Activated T-helper 1 cell treated with Interleukin-2 at 50 U/mL for 16 hours (primary cell): Measurements from ENCODE around the gene ZDHHC14.
"Not testable (repeated sequence)": the region's sequence is repeated elsewhere in the genome, so short reads cannot be mapped to it uniquely, and the experiment has no call there.

ENCODE experiments used
- DNase-seq: peaks from one replicate; pipeline ENCODE4 v3.0.0-alpha.2; 2020; ENCODE audit warnings: low read depth

Gene ZDHHC14

DNA sequence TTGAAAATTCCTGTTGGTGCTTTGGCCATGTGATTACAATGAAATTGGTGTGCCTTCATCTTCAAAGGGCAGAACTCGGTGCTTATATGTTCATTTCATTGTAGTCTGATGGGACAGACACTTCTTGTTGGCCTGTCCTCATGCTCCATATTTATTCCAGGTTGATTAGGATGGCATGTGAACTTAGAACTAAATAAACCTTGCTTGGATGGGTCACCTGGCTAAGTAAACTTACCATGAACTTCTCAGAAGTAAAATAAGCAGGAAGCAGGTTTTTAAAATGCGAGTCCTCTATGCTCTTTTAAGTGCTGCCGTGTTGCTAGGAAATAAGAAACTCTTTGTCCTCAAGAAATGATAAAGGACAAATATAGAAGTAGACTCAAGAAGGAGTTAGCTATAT lies 26.7 kb downstream of the ZDHHC14 start:
- no peak for DNase-seq

DNA sequence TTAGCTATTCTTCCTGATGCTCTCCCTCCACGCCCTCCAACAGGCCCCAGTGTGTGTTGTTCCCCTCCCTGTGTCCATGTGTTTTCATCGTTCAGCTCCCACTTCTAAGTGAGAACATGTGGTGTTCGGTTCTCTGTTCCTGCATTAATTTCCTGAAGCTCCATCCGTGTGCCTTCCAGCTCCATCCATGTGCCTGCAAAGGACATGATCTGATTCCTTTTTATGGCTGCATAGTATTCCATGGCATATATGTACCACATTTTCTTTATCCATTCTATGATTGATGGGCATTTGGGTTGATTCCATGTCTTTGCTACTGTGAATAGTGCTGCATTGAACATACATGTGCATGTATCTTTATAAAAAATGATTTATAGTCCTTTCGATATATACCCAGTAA lies 27.4 kb downstream of the ZDHHC14 start:
- DNase-seq, result not testable (repeated sequence)

DNA sequence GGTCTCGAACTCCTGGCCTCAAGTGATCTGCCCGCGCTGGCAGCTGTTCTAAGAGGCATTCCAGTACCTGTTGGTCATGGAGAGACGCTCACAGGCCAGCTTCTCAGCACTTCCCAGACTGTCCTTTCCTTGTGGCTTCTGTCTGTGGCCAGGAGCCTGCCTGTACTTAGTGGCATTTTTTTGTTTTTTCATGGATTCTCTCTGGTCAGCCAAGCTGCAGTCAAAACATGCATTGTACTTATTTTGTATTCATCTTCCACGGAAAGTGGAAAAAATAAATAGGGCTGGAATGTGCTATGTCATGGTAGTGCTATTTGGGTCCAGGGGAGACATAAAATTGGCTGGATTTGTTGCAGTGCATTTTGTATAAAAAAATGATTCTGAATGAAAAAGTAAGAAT lies 29.1 kb downstream of the ZDHHC14 start:
- no peak for DNase-seq

DNA sequence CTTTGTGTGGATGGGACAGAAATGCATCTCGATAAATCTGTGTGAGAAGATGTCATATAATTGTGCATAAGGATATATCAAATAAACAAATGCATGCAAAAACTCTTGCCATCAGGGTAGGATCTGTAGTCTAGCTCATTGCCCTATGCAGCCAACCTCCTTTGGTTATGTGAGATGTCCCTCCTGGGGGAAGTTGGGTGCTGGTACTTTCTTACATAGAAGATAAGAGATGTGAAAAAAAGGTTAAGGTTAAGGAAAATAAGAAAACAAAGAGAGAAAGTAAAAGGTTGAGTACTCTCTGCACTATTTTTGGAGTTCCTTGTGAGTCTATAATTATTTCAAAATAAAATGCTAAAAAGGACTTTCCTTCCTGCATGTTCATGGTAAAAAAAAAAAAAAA lies 30.4 kb downstream of the ZDHHC14 start:
- DNase-seq, result no peak

DNA sequence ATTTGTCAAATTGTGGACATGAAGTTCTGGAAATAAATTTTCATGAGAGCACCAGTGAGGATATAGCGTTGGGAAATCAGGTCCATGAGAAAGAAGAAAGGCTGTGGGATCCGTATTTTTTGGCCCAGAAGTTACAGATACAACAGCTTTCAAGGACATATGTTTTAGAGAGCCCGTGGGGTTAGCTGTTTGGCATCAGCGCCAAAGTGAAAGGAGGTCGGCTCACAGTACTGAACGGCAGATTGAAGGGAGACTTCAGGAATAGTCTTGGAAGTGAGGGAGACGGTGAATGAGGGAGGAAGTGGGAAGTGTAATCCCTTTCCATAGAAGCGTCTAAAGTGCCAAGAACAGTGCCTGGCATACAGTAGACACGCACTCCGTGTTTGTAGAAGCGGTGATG lies 31.8 kb downstream of the ZDHHC14 start:
- DNase-seq, result no peak

DNA sequence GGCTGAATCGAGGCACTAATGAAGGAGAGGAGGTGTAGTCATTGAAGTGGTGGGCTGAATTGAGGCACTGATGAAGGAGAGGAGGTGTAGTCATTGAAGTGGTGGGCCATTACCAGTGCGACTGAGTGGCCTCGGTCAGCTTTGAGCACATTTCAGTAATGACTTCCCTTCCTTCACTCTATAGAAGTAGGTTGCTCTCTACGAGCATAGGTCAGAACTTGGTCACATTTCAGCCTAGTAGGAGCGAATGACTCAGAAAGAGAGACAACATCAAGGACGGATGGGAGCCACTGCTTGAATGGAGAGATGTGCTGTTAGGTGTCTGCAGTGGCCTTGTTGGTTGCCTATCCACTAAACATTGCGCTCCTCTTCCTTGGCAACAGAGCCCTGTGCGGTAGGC lies 39.5 kb downstream of the ZDHHC14 start:
- DNase-seq, result no peak

DNA sequence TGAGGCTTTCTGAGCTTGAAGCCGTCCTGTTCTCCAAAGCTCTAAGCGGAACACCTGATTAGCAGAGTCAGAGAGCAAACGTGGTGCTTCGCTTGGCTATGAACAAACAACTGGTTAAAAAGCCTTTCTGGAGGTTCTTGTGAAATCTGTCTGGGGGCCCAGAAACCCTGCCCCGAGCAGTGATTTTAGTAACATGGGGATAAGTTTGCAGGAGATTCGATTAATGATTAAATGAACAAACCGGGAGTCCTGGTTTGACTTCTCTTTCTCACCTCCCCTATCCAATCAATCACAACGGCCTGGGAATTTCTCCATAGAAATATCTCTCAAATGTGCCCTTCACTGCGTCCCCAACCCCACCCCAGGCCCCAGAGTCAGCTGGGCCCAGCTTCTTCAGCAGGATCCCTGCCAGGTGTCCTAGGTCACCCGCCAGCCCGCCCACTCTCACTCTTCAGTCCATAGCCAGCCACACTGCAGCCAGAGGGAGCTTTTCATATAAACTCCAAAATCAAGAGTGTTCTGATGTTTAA lies 43.6 kb downstream of the ZDHHC14 start:
- DNase-seq, result no peak

DNA sequence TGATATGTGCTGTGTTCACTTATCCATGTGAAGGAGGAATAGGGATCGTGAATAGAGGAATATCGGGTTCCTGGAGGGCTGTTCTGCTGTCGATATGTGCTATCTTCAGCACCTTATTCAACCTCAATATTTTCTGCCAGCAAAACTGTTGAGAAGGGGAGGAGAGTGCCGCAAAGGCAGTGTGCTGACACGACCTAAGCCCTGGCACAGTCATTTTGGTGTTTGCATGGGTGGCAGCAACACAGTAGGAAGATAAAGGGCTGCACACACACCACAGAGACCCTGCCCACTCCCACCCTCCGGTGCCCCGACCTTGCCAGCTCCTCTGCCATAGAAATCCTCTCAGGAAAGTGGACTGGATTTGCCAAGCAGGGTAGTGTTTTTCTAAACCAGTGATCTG lies 47.0 kb downstream of the ZDHHC14 start:
- DNase-seq, result no peak

DNA sequence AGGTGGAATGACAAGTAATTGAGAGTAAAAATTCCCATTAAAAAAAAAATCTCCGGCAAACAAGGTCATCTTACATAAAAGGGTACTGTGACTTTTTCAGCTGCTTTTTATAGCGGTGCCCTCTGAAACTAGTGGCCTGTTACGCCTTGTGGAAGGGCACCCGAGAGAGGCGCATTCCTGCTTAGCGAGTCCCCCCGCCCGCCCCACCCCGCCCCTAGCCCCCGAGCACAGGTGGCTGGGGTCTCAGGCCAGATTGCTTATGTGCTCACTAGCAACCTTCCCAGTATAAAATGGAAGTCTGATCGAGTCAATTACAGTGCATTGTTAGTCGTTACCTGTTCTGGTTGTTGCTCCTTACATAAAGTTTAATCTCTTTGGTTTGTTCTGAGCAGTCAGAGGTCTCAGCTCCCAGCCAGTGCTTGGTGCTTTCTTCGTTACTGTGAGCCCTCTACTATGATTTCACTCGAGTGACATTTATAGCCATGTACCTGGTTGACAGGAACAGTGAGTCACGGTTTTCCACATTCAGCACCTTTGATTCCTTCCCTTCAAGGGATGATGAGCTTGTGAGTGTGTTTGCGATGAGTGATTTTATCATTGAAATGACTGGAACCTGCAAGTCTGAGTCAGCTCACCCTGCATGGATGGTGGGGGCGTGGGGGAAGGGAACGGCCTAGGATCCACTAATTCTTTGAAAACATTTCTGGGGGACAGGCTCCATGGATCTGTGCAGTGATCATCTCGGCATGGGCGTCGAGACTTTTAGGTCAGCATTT lies 47.6 kb downstream of the ZDHHC14 start:
- DNase-seq, result no peak

DNA sequence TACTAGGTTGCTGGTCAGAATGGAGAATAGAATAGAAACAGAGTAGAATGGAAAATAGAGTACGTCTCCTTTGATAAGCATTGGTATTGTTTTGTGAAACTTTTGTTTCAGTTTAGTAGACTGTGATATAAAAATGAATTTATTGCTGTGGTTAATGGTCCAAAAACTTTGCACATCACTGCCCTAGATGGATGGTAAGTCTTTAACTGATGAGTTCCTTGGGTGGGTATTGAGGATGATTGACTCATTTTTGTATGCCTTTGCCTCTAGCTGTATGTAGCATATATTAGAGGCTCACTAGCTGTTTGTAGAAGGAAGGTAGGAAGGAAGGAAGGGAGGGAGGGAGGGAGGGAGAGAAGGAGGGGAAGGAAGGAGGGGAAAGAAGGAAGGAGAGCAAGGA lies 48.3 kb downstream of the ZDHHC14 start:
- no peak for DNase-seq

DNA sequence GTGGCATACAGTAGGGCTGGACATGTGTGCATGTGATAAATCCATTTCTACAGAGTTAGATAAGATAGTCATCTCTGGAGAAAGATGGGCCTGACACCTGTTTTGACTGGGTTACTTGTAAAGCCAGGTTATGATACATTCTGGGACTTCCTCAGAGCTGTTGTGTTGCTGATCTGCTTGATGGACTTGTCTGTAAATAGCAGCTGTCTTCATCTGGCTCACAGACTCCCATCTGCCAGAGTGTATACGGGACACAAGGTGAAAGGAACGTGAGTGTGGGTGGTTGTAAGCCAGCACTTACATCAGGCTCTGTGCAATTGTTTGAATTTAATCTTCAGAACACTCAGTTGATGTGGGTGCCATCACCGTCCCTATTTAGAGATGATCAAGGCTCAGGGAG lies 49.8 kb downstream of the ZDHHC14 start:
- DNase-seq, result no peak

DNA sequence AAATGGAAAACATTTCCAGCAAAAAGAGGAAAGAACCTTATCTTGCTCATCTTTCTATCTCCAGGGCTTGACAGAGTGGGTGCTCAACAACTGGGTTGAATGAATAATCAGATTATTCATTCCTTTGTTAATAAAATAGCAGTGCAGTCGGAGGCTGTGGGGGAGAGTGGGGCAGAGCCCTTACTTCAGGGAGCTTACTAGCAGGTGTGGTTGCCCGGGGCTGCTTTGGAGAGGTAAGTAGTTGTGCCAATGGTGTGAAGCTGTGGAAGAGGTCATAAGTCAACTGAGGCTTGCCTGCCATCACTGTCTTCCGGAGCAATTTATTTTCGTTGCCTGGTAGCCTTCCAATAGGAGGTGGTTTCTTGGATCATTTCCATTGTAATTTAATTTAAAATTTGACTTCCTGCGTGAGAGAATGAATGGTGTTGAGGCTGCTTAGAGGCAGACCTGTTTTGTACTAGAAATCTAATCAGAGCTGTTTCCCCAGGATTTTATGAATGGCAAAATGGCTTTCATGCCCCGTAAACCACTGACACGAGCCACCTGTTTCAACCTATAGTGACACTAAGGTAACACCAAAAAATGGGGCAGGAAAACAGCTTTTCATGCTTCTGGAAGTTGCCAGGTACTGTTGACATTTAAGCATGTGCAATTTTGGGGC lies 51.4 kb downstream of the ZDHHC14 start:
- no peak for DNase-seq

DNA sequence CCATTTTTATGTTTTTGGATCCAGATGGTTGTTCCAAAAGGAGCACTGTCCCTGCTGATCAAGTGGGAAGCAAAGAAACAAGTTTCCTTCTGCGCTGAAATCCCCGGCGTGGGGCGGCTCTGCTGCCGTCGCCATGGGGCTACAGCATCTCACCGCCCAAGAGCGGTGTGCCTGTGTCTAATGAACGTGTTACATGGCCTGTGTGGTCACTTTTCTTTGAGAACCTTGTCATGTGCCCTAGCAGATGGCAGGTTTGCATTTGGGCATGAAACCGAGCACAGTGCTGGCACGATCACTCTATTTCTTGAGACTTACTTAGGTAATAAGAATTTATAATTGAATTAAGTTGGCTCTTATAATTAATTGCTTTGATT lies 51.9 kb downstream of the ZDHHC14 start:
- no peak for DNase-seq

DNA sequence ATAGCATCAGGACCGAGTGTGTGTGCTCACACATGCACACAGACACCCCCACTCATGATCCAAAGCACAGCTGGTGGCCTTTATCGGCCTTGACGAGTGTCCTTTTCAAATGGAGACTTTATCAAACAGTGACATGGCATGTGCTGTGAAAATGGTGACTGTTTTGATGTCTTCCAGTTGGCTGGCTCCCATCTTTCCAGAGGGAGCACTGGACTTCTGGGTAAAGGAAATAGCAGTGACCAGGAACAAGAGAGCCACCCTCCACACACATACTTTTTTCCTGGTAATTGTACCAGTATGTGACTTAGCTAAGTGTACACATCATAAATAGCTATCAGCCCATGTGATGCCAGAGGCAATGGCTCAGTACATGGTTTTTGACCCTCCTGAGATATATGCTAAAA lies 52.7 kb downstream of the ZDHHC14 start:
- no peak for DNase-seq

DNA sequence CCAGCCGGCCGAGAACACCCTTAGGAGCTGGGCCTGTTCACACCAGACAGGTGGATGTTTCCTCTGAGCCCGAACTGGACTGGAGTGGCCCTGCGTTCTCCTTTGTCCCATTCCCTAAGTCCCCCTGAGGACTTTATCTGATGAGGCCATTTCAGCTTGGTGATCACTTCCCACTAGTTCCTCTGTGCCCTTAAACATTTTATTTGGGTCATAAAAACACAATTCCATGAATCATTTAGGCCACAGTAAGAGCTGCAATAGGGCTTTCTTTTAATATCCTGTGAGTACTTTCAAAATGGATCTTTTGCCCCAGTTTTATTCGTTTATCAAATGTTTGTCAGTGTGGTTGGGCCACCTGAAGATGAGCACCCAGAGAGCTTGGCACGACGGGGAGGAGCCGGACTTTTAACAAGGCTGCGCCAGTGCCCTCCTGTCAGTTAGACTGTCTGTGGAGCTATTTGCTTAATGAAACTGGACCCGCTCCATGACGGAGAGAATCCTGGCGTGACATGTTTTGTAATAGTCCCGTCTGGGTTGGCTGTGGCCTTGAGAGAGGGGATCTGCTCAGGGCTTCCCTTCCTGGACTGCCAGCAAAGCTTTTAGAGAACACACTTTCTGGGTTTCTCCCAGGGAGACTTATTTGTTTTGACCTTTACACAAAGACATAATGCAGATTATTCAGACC lies 53.5 kb downstream of the ZDHHC14 start:
- no peak for DNase-seq

DNA sequence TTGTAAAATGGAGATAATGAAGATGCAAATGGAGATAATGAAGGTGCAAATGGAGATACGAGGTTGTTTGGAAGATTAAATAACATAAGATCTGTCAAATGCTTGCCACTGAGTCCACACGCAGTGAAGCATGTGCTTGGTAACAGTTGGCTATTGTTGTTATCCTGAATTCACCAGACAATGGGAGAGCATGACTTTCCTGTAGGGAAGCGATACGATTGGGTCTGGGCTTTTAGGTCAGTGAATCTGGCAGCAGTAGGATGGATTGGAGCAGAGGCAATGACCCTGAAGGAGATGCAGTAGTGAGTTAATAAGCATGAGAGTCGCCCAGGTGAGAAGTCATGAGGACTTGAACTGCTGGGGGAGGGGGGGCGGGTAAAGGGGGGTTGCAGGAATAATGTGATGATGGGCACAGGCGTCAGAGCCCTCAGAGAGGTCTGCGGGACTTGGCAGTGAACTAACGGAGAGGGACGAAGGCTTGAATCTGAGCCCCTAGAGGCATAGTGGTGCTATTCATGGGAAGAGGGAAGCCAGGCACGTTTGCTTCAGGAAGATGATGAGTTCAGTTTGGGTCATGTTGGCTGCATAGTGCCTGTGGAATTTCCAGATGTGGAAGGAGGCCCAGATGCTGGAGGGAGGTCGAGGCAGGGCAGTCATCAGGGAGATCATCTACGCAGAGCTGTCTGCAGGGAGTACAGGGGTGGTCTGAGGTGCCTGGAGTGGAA lies 55.4 kb downstream of the ZDHHC14 start:
- DNase-seq, result no peak

DNA sequence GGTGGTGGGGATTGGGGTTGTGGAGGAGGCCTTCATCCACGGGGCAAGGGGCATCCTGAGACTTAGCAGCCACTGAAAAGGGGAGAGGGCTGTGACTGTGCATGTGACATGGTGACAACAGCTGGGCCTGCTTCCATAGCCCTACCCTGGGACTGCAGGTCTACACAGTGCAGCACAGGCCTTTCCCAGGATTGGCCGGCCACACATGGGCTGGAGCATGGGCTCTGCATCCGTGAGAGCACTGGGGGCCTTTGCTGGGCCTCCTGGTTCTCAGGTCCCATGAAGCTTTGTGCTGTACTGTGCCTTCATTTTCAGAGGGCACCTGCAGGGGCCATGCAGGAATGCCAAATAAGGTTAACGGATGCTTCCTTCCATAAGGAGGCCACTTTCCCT lies 56.0 kb downstream of the ZDHHC14 start:
- no peak for DNase-seq

DNA sequence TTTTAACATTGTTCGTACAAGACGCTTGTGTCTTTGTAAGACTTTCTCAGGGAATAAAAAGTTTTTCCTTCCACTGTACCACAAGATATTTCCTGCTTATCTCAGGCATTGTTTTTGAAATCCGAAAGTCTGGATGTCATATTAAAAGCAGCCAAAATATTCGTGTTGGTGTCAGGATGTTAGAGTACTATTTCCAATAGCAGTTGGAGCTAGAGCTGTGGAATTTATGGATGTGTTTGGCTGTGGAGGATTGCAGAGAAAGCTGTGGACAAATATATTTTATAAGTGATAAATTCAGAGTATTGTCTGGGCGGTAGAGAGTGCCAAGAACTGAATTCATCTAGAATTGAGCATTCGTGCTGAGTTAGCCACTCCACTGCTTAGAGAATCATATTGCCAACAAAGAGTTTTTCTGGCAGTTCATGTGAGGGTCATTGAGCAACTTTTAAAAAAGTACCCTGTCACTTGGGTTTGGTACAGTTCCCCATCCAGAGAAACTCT lies 57.7 kb downstream of the ZDHHC14 start:
- no peak for DNase-seq

DNA sequence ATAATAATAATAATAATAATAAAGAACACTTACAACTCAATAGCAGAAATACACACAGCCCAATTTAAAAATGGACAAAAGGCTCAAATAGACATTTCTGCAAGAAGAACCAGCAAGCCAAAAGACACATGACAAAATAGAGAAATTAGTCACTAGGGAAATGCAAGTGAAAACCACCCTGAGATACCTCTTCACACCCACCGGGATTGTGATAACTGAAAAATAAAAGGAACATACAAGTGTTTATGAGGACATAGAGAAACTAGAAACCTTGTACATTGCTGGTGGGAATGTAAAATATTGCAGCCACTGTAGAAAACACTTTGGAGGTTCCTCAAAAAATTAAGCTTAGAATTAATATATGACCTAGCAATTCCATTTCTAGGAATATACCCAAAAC lies 59.2 kb downstream of the ZDHHC14 start:
- no peak for DNase-seq

DNA sequence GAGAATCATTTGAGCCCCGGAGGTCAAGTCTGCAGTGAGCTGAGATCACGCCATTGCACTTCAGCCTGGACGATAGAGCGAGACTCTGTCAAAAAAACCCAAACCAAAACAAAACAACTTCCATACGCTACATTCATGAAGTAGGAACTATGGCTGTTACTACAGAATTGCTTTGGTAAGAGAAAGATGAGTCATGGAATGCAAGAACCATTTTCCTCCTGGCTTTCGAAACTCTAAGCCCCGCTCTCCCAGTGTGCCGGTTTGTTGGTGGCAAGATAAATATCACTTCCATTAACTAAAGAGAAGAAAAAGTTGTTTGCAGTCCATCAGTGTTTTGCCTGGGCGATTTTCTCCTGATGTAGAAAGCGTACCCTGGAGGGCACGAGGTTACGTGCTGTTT lies 61.3 kb downstream of the ZDHHC14 start:
- DNase-seq, result no peak

DNA sequence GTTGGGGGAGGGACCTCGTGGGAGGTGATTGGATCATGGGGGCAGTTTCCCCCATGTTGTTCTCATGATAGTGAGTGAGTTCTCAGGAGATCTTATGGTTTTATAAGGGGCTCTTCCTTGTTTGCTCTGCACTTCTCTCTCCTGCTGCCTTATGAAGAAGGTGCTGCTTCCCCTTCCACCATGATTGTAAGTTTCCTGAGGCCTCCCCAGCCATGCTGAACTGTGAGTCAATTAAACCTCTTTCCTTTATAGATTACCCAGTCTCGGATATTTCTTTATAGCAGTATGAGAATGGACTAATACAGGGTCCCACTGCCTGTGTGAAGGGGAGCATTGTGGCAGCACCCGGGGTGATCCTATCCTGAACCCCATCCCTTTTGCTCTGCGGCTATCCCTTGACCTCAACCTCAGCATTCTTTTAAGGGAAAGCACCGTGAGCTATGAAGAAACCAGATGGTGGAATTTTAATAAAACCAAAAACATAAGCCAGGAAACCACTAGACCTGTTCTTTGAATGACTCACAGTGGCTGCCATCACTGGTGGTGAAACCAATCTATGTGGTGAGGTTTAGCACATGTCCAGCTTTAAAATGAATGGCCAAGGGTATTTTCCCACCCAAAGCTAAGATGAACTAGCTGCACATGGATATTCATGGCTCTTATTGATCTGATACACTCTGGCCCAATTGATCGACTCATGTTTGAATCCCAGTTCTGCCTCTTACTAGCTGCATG lies 62.2 kb downstream of the ZDHHC14 start:
- DNase-seq, result no peak
